Cardiac muscle cell (in vitro differentiated cells and primary cell): ENCODE data around the gene MYOF. TPM values are rescaled to one million over a fixed set of nuclear protein-coding genes. Genes with fewer than 3 reads are reported as not detected.
A peak's percentile ranks its signal among the peaks of the same experiment; 100 is the strongest.
"Not testable (repeated sequence)": the region's sequence is repeated elsewhere in the genome, so short reads cannot be mapped to it uniquely, and the experiment has no call there.

Experiments used
- DNase-seq, 2 donors: peaks; one replicate each; pipeline versions ENCODE4 v3.0.0 to v3.0.0-alpha.2; 2010 to 2017; ENCODE audit warnings: low read depth in 1 of 2, low spot score in 1 of 2
- H3K27ac ChIP-seq: fragments of 200-600 bp; sonication (generic); 2 replicates; pipeline ENCODE4 v1.5.1; 2016
- H3K27me3 ChIP-seq: fragments of 200-600 bp; sonication (generic); 2 replicates; pipeline ENCODE4 v1.6.0; 2016; ENCODE audit warnings: control low read depth
- H3K36me3 ChIP-seq: fragments of 200-600 bp; sonication (generic); 2 replicates; pipeline ENCODE4 v1.5.1; 2016; ENCODE audit warnings: control low read depth
- H3K4me1 ChIP-seq: fragments of 200-600 bp; sonication (generic); 2 replicates; pipeline ENCODE4 v1.8.1; 2017; ENCODE audit warnings: low read depth, mild to moderate bottlenecking, mixed run types
- H3K4me3 ChIP-seq: fragments of 200-600 bp; sonication (generic); 2 replicates; pipeline ENCODE4 v1.5.1; 2016; ENCODE audit warnings: mild to moderate bottlenecking
- H3K9me3 ChIP-seq: fragments of 200-600 bp; sonication (generic); 2 replicates; pipeline ENCODE4 v1.5.1; 2017; ENCODE audit warnings: low read depth, mild to moderate bottlenecking, control low read depth
- polyA plus RNA-seq: library from polyadenylated mRNA; unstranded; fragments of >200 nt; fragmentation: Nextera tagmentation; extraction: Ambion mirVana; gene quantifications from 2 replicates; pipeline ENCODE4 v1.2.1, GENCODE V29; 2016
- total RNA-seq: library from RNA; depleted of rRNA; stranded (reverse); fragments of >200 nt; gene quantifications from 2 replicates; pipeline ENCODE4 v1.2.3, GENCODE V29; 2016
- TF ChIP-seq, protein P1 (sequence below): IDR thresholded peaks from 2 replicates; pipeline ENCODE4 v1.5.1; 2012; ENCODE audit warnings: low read depth, mild to moderate bottlenecking, low read length

MYOF gene
- total and polyA plus RNA-seq, 2 experiments from 2014 or later, result 13.4 to 22.4 TPM

DNA sequence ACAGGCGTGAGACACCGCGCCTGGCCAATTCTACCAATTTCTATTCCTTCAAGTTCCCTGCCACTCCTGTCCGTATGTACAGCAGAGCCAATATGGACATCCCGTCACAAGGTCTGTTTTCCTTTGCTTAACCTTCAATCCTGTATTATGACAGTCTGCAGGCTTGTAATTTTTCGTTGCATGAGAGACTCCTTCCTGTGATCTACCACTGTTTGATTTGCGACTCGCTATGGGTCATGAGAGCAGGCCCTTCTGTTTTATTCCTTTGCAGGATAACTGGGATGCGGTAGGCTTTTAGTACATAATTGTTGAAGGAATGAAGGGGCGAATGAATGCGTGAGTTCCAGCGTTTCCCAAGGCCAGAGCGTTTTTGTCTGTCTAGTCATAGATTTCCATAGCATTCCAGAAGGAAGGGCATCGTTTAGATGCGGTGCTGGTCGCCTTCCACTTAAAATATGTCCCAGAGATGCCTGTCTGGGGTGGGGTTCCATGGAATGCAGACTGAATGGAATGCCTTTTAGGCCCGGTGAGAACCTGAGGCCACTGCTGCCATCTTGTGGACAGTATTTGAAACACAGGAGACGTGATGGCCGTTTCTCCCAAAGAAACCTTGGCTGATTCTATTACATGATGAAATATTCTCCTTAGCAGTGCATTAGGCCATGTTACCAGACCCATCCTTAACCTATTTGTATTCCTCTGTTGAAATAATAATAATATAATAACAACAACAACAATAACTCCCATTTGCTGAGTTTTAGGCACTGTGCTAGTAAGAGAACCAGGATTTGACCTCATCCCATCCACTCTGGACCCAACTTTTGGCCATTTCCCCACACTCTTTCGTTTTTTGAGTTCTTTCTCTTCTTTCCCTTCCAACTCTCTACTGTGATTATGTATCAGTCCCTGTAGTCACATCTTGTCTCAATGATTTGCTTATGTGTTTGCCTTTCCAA lies 193.2 kb downstream of the MYOF start:
- TF ChIP-seq, protein P1, sequence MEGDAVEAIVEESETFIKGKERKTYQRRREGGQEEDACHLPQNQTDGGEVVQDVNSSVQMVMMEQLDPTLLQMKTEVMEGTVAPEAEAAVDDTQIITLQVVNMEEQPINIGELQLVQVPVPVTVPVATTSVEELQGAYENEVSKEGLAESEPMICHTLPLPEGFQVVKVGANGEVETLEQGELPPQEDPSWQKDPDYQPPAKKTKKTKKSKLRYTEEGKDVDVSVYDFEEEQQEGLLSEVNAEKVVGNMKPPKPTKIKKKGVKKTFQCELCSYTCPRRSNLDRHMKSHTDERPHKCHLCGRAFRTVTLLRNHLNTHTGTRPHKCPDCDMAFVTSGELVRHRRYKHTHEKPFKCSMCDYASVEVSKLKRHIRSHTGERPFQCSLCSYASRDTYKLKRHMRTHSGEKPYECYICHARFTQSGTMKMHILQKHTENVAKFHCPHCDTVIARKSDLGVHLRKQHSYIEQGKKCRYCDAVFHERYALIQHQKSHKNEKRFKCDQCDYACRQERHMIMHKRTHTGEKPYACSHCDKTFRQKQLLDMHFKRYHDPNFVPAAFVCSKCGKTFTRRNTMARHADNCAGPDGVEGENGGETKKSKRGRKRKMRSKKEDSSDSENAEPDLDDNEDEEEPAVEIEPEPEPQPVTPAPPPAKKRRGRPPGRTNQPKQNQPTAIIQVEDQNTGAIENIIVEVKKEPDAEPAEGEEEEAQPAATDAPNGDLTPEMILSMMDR, result peak; percentile 76
- H3K27ac ChIP-seq, result no peak overlapping the region

DNA sequence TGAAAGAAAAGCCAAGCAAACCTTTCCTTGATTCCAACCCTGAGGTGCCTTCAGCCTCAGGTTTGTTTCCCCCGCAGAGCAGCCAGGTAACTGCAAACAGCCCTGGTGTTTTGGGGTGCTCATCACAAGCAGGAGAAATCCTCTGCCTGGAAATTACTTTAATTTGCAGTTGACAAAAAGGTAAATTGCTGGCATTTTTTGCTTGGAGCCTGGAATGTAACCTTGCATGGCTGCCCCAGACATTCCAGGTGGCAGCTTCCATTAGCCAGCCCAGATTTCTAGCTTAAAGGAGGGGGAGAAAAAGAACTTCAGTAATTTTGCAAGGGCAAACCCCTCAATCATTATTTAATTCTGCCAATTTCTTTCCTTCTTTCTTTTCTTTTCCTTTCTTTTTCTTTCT lies 194.4 kb downstream of the MYOF start:
- H3K27ac ChIP-seq, result no peak overlapping the region
- no peaks in the 10 kb centered on the region for H3K9me3 ChIP-seq
- TF ChIP-seq, protein P1, result no peak
- no peaks in the 10 kb centered on the region for H3K27me3 ChIP-seq
- no peak for DNase-seq
- H3K4me3 ChIP-seq, result no peak overlapping the region
- H3K4me1 ChIP-seq, result no peaks in the 10 kb centered on the region
- no peaks in the 10 kb centered on the region for H3K36me3 ChIP-seq

More for the DNA sequence above, 193.2 kb downstream of the MYOF start:
- DNase-seq, result peak; percentile 89
- no peaks in the 10 kb centered on the region for H3K4me1 ChIP-seq
- no peaks in the 10 kb centered on the region for H3K9me3 ChIP-seq
- no peaks in the 10 kb centered on the region for H3K27me3 ChIP-seq
- no peaks in the 10 kb centered on the region for H3K36me3 ChIP-seq
- no peak overlapping the region for H3K4me3 ChIP-seq

DNA sequence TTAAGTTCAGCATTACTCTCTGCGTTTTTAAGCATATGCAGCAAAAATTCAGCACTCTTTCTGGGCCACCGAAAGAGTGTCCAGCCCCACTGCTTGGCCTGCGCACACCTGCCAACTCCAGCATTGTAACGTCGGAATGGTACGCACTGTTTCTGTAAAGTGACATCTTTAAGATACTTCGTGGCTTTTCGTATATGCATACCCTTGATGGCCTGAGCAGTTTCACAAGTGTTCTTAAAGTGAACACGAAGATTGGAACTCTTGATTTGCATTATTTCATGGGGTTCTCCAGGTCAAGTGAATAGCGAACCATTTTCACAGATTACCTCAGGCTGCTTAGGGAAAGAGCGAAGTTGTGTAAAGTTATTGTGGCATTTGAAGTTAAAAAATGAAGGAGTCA lies 197.9 kb downstream of the MYOF start:
- not testable (repeated sequence) for H3K4me1 ChIP-seq, H3K36me3 ChIP-seq, H3K27ac ChIP-seq, DNase-seq, H3K4me3 ChIP-seq, H3K9me3 ChIP-seq, H3K27me3 ChIP-seq

DNA sequence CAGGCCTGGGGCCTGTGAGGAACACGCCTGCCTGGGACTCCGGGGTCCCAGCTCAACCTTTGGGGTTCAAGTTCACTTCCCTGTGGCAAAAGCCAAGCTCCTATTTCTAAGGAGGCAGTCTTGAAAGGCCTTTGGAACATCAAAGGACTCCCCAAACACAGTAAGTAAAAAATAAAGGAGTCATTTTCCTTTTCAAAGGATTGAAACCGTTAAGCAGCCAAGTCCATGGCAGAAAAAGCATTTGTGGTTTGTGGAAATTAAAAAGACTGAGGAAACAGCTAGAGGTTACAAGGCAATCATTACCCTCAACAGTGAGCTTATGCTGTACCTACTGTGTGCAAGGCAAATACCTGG lies 200.8 kb downstream of the MYOF start:
- no peak overlapping the region for H3K27ac ChIP-seq
- TF ChIP-seq, protein P1, result no peak
- H3K4me1 ChIP-seq, result no peaks in the 10 kb centered on the region

DNA sequence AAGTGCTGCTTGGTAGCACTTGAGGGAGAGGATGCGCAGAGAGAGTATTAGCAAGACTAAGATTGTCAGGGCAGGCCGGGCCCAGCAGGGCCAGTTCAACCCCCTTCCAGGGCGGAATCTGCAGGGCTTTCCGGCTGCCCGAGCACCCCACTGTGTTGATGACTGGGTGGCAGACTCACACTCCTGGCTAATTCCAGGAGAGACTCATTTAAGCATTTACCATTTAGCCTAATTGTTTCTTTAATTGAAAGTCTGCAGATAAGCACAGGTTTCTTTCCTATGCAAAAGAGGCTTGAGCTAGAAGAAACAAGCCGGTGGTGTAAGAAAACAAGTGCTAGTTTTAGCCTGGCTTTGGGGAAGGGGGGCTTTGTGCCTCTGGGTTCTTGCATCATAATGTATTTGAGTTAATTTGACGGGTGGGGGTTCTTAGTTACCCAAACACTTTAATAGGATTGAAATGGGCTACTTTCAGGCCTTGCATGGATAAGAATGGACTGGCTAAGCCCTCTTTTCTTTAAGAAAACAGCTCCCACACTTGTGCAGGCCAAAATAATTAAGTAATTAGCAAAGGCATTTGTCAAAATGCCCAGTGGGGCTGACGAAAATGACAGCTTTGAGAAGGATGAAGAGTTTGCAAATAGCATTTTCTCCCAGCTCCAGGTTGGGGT lies 201.3 kb downstream of the MYOF start:
- no peaks in the 10 kb centered on the region for H3K36me3 ChIP-seq
- no peaks in the 10 kb centered on the region for H3K9me3 ChIP-seq
- H3K4me3 ChIP-seq, result no peak overlapping the region
- H3K27ac ChIP-seq, result no peak overlapping the region
- TF ChIP-seq, protein P1, result no peak
- no peaks in the 10 kb centered on the region for H3K4me1 ChIP-seq
- no peak for DNase-seq
- no peaks in the 10 kb centered on the region for H3K27me3 ChIP-seq

More for the DNA sequence above, 200.8 kb downstream of the MYOF start:
- DNase-seq, result no peak
- no peak overlapping the region for H3K4me3 ChIP-seq
- H3K9me3 ChIP-seq, result no peaks in the 10 kb centered on the region
- H3K36me3 ChIP-seq, result no peaks in the 10 kb centered on the region
- H3K27me3 ChIP-seq, result no peaks in the 10 kb centered on the region

DNA sequence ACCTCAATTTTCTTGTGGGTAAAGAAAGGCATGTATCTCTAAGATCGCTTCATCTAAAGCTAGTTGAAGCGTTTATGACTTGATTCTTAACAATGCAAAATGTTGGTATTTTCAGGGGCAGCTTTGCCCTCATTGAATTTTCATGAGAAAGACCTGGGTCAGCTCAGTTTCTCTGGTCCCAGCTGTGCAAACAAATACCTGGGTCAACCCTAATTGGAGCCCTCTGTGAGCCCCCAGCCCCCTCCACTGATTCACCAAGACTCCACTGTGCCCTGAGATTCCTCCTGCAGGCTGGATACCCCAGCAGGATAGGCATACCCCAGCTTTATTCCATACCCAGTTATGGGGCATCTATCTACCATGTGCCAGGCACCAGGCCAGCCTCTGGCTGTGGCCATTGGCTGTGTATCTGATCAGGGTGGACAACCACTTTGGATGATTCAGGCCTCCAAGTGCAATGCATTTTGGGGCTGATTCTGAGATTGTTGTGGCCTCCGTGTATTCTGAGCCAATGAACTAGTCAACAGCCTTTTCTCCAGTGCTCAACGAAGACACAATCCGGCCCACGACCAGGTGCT lies 201.9 kb downstream of the MYOF start:
- no peak for DNase-seq
- TF ChIP-seq, protein P1, result no peak
- no peaks in the 10 kb centered on the region for H3K36me3 ChIP-seq
- H3K4me3 ChIP-seq, result no peak overlapping the region
- no peaks in the 10 kb centered on the region for H3K27me3 ChIP-seq
- no peaks in the 10 kb centered on the region for H3K9me3 ChIP-seq
- H3K4me1 ChIP-seq, result no peaks in the 10 kb centered on the region
- H3K27ac ChIP-seq, result no peak overlapping the region
